Erythroblast (primary cell): ENCODE results near the gene ITPKC.
A peak's percentile ranks its signal among the peaks of the same experiment; 100 is the strongest.

Experiments used
- GATA1 ChIP-seq: IDR thresholded peaks from 2 replicates; pipeline ENCODE4 v1.6.1; 2011; ENCODE audit warnings: low read depth, mild to moderate bottlenecking, control low read depth, low read length, moderate library complexity
- POLR2A ChIP-seq: IDR thresholded peaks from 2 replicates; pipeline ENCODE4 v1.6.1; 2011; ENCODE audit warnings: mild to moderate bottlenecking, low read length

GRCh38 chr19:40689339-40690049, 27.4 kb upstream of the ITPKC start:
- TF ChIP-seq POLR2A = peak; percentile 23
- no peak for TF ChIP-seq GATA1
